Measurements from ENCODE around the gene GPSM1.

Gene GPSM1

DNA sequence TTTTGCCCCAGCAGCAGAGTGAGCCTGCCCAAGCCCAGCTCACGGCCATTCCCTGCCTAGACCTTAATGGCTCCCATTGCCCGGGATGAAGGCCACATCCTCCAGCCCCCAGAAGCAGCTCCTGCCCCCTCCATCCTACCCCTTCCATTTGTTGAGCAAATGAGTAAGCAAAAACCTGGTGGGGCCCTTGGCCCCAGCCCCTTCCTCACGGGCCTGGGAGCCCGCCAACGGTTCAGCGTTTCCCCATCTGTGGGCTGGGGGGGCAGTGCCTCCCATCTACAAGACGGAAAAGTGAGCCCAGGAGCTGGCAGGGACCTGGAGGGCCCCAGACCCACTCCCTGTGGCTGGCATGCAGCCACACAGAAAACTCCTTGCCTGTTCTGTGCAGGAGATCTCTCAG lies 27.8 kb upstream of the GPSM1 start:
- H3K27ac ChIP-seq: no peak overlapping the region
- no peak overlapping the region for H3K4me3 ChIP-seq
- no peak overlapping the region for H3K9ac ChIP-seq (ENCODE audit: insufficient read length)
- H3K9me3 ChIP-seq (ENCODE audit: low read depth, low read length): no peaks in the 10 kb centered on the region
- no peaks in the 10 kb centered on the region for H3K36me3 ChIP-seq (ENCODE audit: insufficient read depth, low read length)
- TF ChIP-seq FOXP2 (optimal IDR thresholded peaks at IDR 0.05; ENCODE audit: control extremely low read depth, extremely low read length, insufficient read depth) (no peak), POLR2AphosphoS5 (IDR thresholded peaks at IDR 0.05; ENCODE audit: borderline replicate concordance, low read depth, low read length) (no peak), EZH2 (IDR thresholded peaks at IDR 0.05) (no peak)
- no peak for DNase-seq (ENCODE audit: low read depth, low spot score)

DNA sequence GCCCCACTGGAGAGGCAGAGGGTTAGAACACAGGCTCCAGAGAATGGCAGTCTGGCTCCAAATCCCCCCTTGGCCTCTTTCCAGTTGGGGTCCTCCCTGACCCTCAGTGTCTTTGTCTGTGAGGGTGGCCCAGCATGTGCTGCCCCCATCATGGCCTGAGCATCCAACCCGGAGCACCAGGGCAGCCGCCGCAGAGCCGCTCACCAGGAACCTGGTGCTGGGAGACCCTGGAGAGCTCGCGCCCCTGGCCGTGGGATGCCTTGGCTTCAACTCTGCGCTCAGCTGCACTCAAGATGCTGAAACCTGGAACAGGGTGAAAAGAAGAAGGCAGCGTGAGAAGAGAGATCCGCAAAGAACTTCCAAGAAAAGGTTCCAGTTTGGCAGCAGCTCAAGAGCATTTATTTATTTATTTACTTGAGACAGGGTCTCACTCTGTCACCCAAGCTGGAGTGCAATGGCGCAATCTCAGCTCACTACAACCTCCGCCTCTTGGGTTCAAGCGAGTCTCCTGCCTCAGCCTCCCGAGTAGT lies 27.3 kb upstream of the GPSM1 start:
- TF ChIP-seq FOXP2 (optimal IDR thresholded peaks at IDR 0.05; ENCODE audit: control extremely low read depth, extremely low read length, insufficient read depth) (no peak), POLR2AphosphoS5 (IDR thresholded peaks at IDR 0.05; ENCODE audit: borderline replicate concordance, low read depth, low read length) (no peak), EZH2 (IDR thresholded peaks at IDR 0.05) (no peak)
- no peak overlapping the region for H3K4me3 ChIP-seq
- H3K27ac ChIP-seq: no peak overlapping the region
- DNase-seq (ENCODE audit: low read depth, low spot score): no peak
- H3K36me3 ChIP-seq (ENCODE audit: insufficient read depth, low read length): no peaks in the 10 kb centered on the region
- no peaks in the 10 kb centered on the region for H3K9me3 ChIP-seq (ENCODE audit: low read depth, low read length)
- no peak overlapping the region for H3K9ac ChIP-seq (ENCODE audit: insufficient read length)

DNA sequence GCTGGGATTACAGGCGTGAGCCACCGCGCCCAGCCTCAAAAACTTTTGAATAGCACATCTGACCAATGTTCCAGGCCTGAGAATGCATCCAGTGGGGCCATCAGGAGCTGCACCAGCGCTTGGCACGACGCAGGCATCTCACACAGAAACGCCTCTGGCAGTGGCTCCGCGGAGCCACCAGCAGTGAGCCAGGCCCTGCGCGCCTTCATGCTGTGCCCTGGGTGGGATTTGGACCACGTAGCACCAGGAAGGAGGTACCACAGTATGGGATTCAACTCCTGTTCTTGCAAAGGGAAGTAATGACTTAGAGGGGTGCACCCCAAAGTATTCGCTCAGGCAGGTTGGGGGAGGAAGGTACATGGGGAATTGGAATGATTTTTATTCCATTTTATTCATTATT lies 26.5 kb upstream of the GPSM1 start:
- Histone ChIP-seq H3K9me3 (ENCODE audit: low read depth, low read length) (no peaks in the 10 kb centered on the region), H3K27ac (no peak overlapping the region), H3K4me3 (no peak overlapping the region), H3K9ac (ENCODE audit: insufficient read length) (no peak overlapping the region), H3K36me3 (ENCODE audit: insufficient read depth, low read length) (no peaks in the 10 kb centered on the region)
- no peak for TF ChIP-seq EZH2 (IDR thresholded peaks at IDR 0.05)
- no peak for TF ChIP-seq POLR2AphosphoS5 (IDR thresholded peaks at IDR 0.05; ENCODE audit: borderline replicate concordance, low read depth, low read length)
- no peak for DNase-seq (ENCODE audit: low read depth, low spot score)

DNA sequence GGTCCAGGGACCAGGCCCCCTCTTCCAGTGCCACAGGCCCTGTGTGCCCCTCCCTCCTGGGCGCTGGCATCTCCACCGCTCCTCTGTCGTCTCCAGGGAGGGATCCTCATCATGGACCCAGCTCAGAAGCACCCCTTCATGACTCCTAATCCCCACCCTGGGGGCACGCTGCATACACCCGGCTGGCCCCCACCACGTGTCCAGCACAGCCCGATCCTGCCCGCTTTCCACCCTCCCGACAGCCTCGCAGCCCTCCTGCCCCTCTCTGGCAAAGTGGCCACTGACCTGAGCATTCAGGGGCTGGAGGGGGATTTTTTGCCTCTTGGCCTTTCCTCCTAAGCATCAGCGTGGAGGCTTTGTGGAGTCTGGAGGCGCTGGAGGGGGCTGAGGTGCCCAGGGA lies 24.8 kb upstream of the GPSM1 start:
- Histone ChIP-seq H3K4me3 (no peak overlapping the region), H3K9ac (ENCODE audit: insufficient read length) (no peak overlapping the region), H3K36me3 (ENCODE audit: insufficient read depth, low read length) (no peaks in the 10 kb centered on the region), H3K9me3 (ENCODE audit: low read depth, low read length) (no peaks in the 10 kb centered on the region), H3K27ac (no peak overlapping the region)
- no peak for DNase-seq (ENCODE audit: low read depth, low spot score)
- TF ChIP-seq EZH2 (IDR thresholded peaks at IDR 0.05): no peak

DNA sequence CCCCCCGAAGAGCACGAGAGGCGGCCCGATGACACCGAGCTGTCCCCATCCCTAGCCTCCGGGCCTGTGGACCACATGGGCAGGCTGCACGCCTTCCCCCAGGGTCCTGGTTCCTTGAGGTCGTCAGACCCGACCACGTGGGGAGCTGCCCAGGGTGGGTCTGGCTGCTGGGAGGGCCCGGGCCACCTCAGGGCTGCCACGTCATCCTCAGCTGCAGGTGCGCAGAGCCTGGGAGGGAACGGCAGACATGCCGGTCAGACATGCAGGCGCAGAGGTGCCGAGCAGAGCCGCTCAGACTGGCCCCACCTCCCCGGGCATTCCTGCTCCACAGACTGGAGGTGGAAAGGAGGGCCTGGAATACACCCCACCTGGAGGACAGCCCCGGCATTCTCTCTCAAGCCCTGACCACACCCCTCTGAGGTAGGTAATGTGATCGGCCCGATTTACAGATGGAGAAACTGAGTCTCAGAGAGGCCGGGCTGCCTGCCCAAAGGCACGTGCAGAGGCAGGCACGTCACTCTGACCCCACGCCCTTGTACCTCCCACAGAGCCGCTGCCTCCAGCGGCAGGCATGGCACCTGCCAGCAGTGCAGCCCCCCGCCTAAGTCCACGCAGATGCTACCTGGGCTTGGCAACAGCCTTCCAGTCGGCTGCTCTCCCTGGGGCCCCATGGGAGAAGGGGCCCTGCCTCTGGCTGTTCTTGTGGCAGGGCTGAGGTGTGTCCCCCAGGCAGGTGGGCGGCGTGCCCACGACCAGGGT lies 24.1 kb upstream of the GPSM1 start:
- Histone ChIP-seq H3K9me3 (ENCODE audit: low read depth, low read length) (no peaks in the 10 kb centered on the region), H3K4me3 (no peak overlapping the region), H3K27ac (no peak overlapping the region), H3K36me3 (ENCODE audit: insufficient read depth, low read length) (no peaks in the 10 kb centered on the region), H3K9ac (ENCODE audit: insufficient read length) (no peak overlapping the region)
- DNase-seq (ENCODE audit: low read depth, low spot score): no peak
- TF ChIP-seq POLR2AphosphoS5 (IDR thresholded peaks at IDR 0.05; ENCODE audit: borderline replicate concordance, low read depth, low read length): no peak
- TF ChIP-seq EZH2 (IDR thresholded peaks at IDR 0.05): no peak
- TF ChIP-seq FOXP2 (optimal IDR thresholded peaks at IDR 0.05; ENCODE audit: control extremely low read depth, extremely low read length, insufficient read depth): no peak

DNA sequence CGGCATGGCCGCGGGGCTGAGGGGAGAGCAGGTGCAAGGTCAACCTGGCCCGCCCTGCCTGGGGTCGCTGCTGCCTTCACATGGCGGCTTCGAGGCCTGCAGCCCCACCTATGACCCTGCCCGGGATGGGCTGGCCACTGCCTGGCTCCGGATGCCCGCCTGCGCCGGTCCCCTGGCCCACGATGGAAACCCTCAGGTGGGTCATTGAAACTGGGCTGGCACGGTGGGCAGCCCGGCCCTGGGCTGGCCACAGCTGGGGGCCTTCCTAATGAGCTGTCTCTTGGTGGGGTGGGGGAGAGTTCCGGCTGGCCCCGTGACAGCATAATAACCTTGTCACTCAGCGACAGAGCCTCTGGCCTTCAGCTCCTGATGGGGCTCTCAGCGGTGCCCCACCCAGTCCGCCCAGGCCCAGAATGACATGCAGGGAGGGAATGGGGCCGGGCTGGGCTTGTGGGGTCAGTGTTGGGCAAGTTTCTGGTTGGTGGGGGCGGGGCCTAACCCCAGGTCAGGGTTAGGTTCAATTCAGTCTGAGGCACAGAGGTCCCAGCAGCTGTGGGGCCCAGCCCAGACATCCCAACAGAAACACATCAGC lies 23.4 kb upstream of the GPSM1 start, which contains the start of gene CCDC187:
CCDC187 (minus strand) TSS at position 270 of the 592 bp plus-strand sequence; CDS start at position 6, 264 bp downstream.
- TF ChIP-seq EZH2 (IDR thresholded peaks at IDR 0.05) (no peak), FOXP2 (optimal IDR thresholded peaks at IDR 0.05; ENCODE audit: control extremely low read depth, extremely low read length, insufficient read depth) (no peak), POLR2AphosphoS5 (IDR thresholded peaks at IDR 0.05; ENCODE audit: borderline replicate concordance, low read depth, low read length) (no peak)
- no peak for DNase-seq (ENCODE audit: low read depth, low spot score)
- no peak within 1 kb of the TSS for H3K9ac ChIP-seq (ENCODE audit: insufficient read length)
- H3K27ac ChIP-seq: no peak within 1 kb of the TSS
- no peaks in the 10 kb centered on the region for H3K9me3 ChIP-seq (ENCODE audit: low read depth, low read length)
- H3K36me3 ChIP-seq (ENCODE audit: insufficient read depth, low read length): no peaks in the 10 kb centered on the region
- H3K4me3 ChIP-seq: no peak within 1 kb of the TSS

DNA sequence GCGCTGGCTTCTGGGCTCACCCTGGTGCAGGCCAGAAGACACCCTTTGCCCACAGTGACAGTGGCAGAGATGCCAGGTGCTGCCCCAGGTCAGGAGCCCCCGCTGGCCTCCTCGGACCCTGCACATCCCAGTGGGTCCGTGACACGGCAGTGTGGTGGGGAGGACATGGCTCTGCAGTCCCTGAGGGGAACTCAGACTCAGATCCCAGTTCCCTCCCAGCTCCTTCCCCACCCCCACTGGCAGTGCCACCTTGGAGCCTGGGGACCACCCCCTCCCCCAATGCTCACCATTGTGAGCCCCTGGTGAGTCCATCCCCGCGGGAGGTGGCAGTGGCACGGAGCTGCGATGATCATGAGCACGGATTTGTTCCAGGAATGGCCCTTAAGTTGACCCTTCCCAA lies 22.9 kb upstream of the GPSM1 start:
- no peak overlapping the region for H3K9ac ChIP-seq (ENCODE audit: insufficient read length)

DNA sequence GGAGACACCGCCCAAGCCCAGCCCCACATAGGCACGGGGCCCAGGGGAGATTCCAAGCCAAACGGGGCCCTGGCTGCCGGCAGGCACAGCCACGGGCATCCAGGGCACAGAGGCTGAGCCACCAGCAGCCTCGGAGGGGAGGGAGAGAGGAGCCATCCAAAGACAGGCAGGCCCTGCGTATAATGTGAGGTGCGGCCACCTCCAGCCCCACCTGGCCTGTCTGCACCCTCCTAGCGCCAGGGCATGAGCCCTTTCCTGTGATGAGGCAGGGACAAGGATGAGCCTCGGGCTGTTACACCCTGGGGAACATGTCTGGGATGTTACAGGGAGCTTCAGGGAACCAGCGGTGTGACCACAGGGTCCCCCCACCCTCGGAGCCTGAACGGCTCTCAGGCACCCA lies 22.4 kb upstream of the GPSM1 start:
- Histone ChIP-seq H3K27ac (no peak overlapping the region), H3K4me3 (no peak overlapping the region), H3K36me3 (ENCODE audit: insufficient read depth, low read length) (no peaks in the 10 kb centered on the region), H3K9me3 (ENCODE audit: low read depth, low read length) (no peaks in the 10 kb centered on the region), H3K9ac (ENCODE audit: insufficient read length) (no peak overlapping the region)
- TF ChIP-seq POLR2AphosphoS5 (IDR thresholded peaks at IDR 0.05; ENCODE audit: borderline replicate concordance, low read depth, low read length) (no peak), EZH2 (IDR thresholded peaks at IDR 0.05) (no peak), FOXP2 (optimal IDR thresholded peaks at IDR 0.05; ENCODE audit: control extremely low read depth, extremely low read length, insufficient read depth) (no peak)
- no peak for DNase-seq (ENCODE audit: low read depth, low spot score)

More for the DNA sequence above, 22.9 kb upstream of the GPSM1 start:
- no peak overlapping the region for H3K27ac ChIP-seq
- no peak overlapping the region for H3K4me3 ChIP-seq
- no peak for DNase-seq (ENCODE audit: low read depth, low spot score)
- no peaks in the 10 kb centered on the region for H3K9me3 ChIP-seq (ENCODE audit: low read depth, low read length)
- no peak for TF ChIP-seq POLR2AphosphoS5 (IDR thresholded peaks at IDR 0.05; ENCODE audit: borderline replicate concordance, low read depth, low read length)
- no peak for TF ChIP-seq FOXP2 (optimal IDR thresholded peaks at IDR 0.05; ENCODE audit: control extremely low read depth, extremely low read length, insufficient read depth)
- TF ChIP-seq EZH2 (IDR thresholded peaks at IDR 0.05): no peak
- H3K36me3 ChIP-seq (ENCODE audit: insufficient read depth, low read length): no peaks in the 10 kb centered on the region
